Activated gamma-delta T cell treated with Interleukin-2 at 50 U/mL for 16 hours (primary cell): ENCODE measurements around the gene MYZAP.

ENCODE experiments used
- DNase-seq: peaks from one replicate; pipeline ENCODE4 v3.0.0-alpha.2; 2020

MYZAP gene

DNA sequence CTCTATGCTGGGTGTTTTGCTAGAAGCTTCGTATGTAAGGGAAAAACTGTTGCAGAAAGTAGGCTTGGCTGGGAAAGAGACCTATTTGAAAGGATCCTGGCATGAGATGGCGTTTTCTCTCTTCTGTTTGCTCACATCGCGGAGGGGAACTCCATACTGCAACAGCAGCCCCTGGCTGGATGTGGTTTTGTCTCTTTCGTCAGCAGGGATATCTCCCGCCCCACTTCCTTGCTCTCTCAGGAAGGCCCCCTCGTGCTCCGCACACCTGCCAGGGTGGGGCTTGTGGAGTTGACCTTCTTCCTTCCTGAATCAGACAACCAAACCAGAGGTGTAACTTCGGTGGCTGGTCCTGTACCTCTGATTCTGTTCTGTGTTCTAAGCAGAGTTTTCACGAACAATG lies 26.4 kb upstream of the MYZAP start:
- DNase-seq, result no peak

DNA sequence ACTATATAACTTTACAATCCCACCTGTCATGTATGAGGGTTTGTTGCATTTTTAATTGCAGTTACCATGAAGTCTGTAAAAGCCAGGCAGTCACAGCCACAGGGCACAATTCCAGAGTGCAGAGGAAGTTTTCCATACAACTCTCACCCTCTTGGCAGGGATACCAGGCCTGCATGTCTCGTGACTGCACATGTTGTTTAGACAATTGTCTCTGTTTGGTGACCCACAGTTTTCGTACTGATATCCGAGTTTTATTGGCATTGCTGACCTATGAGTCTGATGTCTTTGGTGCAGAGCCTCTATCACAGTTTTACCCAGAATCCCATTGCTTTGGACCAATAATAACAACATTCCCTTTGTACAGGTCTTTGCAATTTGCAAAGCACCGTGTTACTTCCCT lies 24.9 kb upstream of the MYZAP start:
- DNase-seq, result no peak

DNA sequence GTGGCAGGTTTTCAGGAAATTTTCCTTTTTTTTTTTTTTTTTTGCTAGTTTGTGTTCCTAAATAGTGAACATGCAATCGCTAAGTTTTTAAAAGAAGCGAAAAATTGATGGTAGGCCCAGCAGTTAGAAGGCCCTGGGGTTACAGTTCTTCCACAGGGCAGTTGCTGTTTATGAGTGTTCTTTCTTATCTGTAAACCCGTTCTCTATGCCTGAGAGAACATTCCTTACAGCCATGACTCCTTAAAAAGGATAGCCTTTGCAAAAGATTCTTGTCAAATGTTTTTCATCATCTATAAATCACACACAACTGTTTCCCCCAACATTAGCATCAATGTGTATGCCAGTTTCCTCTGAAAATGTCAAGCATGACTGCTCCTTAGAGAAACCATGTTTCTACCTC lies 23.8 kb upstream of the MYZAP start:
- no peak for DNase-seq

DNA sequence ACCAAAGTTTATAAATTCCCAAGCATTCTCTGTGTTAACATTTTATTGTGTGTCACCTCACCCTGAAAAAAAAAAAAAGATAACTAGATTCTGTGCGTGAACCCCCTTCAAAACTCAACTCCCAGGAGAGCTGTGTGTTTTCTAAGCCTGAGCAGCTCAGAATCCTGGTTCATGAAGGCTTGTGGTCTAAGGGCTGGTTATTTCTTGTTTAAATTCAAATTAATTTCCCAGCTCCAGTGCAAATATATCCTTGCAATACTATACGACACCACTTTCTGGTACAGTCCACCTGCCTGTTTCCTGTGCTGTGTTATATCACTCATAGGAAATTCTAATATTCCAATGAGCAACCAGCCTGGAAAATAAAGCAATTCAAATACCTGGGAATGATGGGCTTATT lies 23.4 kb upstream of the MYZAP start:
- no peak for DNase-seq

DNA sequence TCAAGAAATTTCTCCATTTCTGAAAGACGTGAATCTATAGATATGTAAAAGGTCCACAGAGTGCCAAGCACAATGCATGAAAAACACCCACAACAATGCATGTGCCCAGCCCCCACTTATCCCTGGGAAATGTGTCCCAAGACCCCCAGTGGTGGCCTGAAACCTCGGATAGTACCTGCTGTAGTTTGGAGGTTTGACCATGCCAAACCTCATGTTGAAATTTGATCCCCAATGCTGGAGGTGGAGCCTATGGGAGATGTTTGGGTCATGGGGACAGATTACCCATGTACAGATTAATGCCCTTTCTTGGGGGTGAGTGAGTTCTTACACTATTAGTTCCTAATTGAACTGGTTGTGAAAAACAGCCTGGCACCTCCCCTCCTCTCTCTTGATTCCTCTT lies 21.4 kb upstream of the MYZAP start:
- no peak for DNase-seq

DNA sequence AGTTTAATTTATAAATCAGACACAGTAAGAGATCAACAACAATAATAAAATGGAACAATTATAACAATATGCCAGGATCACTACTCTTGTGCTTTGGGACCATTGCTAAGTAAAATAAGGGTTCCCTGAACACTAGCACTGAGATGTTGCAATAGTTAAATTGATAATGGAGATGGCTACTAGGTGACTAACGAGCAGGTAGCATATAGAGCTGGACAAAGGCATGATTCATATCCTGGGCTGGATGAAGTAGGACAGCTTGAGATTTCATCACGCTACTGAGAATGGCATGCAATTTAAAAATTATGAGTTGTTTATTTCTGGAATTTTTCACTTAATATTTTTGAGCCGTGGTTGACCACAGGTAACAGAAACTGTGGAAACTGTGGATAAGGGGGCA lies 20.7 kb upstream of the MYZAP start:
- no peak for DNase-seq

DNA sequence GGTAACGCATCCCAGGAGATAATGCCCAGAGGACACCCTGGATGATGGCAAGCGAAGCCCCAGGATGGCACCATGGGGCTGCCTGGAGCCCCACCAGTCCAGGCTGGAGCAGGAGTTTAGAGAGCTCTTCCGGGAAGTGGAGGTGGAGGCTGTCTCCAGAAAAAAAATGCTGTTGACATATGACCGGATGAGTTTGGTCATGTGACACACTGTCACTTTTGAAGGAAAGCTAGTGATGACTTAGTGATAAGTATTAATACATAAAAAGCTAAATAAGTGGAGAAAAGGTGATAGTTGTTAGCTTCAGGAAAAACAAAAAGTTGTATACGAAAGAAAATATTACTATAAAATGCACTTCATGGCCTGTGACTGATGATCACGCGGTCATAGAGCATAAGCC lies 20.0 kb upstream of the MYZAP start:
- no peak for DNase-seq

DNA sequence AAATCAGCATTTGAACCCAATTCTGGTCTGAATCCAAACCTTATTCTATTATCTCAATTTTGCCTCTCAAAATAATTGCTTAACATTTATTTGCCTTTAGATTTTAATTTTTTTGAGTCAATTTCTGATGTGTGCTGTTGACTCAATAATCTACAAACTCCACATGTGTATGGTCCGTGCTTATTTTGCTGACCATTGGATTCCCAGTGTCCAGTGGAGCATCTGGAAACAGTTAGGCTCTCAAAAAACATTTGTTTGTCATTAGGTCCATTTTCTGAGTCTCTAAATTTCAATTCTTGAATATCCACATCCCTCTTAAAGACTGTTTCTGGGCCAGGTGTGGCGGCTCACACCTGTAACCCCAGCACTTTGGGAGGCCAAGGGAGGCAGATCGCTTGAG lies 19.2 kb upstream of the MYZAP start:
- no peak for DNase-seq

DNA sequence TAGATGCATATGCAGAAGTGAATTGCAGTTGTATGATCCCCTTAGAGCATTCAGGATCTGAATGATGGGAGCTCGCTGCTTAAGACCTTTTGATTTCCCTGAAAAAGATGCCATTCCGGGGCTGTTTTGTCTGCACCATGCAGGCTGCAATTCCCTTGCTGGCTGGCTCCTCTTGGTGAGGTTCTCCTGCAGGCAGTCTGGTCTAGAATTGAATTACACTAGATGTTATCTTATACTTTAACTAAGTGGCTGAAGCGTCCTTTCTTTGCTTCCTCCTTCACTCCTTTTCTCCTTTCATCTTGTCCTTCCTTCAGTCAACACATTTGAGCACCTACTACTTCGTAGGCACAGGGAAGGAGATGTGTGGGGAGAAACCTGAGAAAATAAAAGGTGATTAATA lies 18.6 kb upstream of the MYZAP start:
- no peak for DNase-seq

DNA sequence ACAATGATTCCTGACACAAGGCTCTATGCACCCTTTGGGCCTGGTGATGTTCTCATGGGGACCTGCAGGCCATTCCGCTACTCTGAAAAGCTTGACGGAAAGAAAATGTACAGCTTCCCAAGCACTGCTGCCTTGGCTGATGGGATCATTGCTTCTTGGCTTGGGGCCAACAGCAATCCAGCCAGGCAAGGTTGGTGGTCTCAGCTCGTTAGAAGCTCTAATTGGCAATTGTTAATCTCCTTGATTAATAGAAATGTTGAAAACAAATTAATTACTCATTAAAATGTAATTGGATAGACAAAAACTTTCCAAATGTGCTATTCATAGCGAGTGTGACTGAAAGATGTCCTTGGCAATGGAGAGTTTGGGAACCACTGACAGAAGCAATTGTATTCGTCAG lies 16.3 kb upstream of the MYZAP start:
- DNase-seq, result no peak

DNA sequence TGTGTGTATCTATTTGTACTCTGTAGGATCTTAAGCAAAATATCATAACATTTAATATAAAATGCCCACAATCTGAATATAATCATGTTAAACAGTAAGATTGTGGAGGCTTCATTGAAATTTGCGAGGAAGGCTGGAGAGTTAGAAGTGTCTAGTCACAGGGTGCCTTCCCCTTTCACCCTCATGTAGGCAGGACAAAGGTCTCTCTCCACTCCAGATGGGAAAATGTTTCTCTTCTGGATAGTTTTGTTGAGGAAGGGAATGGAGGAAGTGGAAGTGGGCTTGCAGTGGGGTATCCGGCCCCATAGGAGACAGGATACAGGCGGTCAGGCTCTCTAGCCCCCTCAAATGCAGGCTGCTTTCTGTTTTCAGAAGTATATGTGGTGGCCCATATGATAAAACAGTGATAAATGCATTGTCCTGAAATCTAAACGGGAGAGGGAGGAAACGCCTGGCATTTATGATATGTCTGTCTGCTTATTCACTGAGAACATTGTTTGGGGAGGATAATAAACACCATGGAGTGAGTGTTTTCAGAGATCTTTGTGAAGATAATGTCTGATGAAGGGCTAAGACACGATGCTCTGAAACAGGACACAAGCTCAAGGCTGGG lies 13.3 kb upstream of the MYZAP start:
- no peak for DNase-seq

DNA sequence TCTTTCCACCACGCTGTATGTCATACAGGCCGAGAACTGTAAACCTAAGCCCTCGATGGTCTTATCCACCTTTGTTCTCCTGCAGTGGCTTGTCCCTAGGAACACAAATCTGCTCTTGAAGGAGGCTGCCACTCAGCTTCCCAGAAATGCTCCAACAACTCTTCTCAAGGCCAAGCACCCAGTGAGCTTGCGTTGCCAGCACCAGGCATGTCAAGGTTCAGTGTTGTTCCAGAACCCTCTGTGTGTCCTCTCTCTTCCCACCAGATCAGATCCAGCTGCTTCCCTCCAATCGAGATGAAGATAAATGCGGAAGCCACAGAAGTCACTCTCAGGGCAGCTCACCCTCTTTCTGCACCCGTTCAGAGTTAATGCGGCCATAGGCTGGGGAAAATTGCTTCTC lies 11.3 kb upstream of the MYZAP start:
- DNase-seq, result no peak

DNA sequence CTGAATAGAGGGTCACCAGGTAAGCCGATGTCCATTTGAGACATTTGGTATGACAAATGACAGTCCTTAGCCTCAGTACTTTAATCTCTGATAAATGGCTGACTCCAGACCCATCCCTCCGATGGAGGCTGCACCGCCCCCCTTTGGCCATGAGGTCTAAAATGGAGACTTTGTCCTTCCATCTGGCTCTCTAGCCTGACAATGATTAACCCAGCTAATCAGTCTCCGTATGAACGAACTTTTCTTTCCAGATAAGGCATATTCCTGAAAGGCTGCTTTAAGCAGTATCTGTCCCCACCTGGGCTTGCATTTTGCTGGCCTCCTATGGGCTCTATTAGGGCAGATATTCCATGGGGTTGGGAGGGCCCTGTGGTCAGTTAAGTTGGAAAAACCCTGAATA lies 10.8 kb upstream of the MYZAP start:
- no peak for DNase-seq

DNA sequence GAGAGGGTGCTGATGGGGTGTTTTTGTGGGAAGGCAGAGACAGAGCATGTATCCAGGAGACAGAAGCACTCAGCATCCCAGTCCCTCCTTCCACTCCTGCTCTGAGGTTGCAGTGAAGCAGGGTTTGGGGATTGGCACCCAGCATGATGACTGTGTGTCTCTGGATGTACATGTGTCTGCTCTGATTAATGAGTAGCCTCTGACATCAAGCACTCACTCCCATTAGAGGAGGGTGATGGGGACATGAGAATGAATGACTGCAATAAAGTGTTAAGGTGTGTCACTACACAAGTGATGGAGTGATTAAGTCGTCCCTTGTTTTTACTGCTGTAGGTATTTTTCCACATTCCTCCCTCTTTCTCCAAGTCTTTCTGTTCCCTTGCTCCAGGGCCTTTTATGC lies 9.6 kb upstream of the MYZAP start:
- no peak for DNase-seq

DNA sequence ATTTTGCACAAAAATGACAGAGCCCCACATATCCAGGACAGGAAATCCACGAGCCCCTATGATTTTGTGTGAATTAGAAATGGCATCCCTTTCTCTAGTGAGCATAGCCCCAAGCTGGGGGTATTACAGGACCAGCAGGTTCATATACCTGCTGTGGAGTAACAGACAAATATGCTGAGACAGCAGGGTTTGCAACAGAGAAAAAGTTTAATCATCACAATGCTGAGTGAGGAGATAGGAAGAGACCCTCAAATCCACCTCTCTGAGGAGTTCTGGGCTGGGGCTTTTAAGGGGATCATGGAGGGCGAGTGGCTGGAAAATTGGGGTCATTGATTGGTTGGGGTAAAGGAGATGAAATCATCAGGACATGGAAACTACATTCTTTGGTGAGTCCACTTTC lies 8.4 kb upstream of the MYZAP start:
- no peak for DNase-seq

DNA sequence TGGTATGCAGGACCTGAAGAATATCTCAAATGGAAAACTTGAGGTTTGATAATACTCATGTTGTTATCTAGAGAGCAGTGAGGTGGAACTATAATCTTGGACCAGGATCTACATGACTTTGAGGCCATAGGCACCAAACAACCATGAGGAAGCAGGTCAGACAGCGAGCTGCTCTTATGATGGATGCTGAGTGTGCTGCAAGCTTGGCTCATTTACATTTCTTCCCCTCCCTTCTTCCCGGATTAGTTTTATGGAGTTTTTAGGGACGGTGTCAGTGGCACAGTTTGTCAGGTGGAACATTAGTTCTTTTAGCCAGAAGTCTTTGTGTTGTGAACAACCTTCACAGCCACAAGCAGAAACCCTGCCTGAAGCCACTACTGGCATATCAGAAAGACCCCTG lies 8.0 kb upstream of the MYZAP start:
- DNase-seq, result no peak

DNA sequence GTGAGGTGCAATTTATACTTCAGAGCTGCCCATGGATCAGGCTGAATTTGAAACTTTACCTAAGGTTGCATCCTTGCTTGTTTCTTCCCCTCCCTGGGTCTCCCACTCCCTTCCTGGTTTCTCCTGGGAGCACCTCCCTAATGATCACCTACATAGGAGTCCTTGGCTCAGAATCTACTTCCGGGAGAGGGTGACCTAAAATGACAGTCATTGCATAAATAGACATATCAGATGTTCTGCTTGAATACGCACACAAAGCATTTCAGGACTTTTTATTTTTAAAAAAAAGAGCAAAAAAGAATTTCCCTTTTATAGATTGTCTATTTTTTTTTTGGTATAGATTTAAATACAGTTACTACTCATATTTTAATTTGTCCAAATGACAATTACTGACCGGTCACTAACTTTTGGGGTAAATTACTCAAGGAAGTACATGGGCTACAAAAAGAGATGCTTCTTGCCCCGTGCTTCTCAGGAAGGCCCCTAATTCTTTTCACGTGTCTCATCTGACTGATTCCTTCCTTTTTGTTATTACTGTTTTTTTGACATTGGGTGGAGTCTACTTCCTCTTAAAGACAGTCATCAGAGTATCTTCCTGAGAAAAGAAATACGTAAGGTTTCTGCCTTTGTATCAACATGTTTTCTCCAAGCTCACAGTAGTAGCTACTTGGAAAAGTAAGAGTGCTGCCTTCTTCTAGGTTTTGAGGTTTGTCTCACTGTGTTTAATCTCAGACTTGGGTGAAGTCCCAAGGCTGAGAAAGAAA lies 4.9 kb upstream of the MYZAP start:
- no peak for DNase-seq

DNA sequence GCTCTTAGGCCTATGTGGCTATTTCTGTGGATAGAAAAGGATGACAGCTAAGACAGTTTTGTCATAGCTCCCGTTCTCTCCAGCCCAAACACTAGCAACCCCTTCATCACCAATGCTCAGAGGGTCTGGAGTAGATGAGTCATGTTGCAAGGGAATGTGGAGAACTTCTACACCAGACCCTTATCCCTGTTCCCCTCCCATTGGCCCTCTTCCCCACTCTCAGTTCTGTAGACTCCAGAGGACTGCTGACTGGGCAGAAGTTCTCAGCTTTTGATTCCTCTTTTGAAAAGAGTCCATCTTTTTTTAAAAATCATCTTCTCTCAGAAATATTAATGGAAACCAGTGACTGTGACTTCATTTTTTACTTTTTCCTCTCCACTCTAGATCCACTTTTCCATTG lies 2.4 kb upstream of the MYZAP start:
- no peak for DNase-seq

DNA sequence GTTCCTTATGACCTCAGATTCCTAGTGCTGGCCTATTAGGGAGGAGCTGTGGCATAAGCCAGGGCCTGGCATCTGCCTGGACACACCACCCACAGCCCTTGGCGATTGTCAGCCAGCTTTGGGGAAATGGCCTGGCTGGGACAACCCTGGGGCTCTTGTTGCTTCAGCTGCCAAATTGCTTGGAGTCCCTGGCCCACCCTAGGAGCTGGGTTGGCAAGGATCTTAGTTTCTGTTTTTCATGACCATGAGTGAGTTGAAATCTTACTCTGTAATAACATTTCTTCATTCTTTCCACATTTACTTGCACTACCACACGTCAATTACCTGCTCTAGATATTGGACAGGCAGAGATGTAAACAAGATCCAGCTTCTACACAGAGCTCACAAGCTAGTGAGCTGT lies 1.9 kb upstream of the MYZAP start:
- no peak for DNase-seq

DNA sequence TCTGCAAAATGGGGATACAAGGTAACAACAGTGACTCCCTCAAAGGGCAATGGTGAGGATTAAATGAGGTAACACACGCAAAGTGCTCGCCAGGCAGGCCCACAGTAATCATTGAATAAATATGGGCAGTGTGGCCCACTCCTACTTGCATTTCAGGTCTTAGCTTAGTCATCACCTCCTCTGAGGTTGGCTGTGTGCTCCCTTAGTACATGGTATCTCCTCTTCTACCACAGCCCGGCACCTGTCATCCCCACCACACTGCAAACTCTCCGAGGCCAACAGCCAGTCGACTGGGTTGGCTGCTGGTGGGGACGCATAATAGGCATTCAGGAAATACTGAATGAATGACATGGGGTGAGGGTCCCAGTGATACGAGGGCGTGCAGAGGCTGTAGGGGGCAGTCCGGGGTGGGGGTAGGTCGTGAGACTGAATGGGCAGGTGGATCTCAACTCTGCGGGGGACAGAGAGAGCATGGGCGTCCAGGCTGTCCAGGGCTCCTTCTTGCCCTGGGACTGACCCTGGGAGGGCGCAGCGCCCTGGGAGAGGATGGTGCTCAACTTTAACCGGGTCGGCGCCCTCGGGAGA lies 375 bp upstream of the MYZAP start:
- DNase-seq, result no peak

DNA sequence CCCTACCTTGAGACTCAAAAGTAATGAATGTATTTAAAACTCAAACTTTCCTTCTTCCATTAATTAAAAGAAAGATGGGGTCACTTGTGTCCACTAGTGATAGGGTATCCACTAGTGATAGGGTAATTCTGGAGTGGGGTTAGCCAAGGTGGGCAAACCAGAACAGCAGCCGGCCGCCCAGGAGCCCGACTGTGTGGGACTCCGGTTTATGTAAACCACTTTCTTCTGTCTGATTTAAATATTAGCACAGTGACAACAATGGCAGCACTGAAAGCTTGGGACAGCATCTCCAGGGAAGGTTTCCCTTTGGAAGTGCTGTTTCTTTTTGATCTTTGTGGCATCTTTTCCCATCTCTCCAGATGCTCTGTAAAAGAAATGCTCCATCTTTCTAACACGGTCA lies 722 bp downstream of the MYZAP start:
- DNase-seq, result no peak

DNA sequence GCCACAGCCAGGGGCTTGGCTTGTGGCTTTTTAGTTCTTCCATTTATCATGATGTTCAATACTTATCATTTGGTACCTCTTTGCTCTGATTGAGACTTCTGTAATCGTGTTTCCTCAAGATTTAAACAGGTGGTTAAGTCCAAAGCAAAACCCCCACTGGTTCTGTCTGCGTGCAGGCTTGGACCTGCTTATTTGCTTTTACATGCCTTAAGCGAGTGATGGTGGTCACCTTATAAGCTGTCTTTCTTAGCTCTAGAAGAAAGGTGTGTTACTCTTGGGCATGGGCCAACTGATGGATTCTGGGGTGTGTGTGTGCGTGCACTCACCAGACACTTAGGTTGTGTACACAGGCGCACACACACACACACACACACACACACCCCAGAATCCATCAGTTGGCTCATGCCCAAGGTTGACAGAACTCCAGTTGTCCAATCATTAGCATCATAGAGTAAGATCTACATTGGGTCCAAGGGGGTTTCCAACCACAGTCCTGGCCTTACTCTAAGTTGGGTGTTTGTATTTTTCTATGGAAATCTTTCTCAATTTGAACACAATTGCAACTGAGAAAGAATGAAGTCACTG lies 1.2 kb downstream of the MYZAP start:
- DNase-seq, result no peak

DNA sequence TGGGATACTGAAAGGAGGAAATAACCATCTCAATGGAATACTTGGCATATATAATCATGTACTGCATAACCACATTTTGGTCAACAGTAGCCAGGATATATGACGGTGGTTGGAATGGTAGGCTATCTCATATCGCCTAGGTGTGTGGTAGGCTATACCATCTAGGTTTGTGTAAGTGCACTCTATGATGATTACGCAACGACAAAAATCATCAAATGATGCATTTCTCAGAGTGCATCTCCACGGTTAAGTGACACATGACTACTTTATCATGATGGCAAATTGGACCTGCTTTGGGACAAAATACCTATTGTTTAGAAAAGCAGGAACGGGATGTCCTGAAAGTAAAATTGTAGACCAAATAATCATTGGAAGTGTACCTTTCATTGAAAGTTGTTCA lies 2.8 kb downstream of the MYZAP start:
- no peak for DNase-seq
